HepG2 (cell line): ENCODE results near the gene RHBDD2. TPM values are rescaled to one million over a fixed set of nuclear protein-coding genes. Genes with fewer than 3 reads are reported as not detected.

Experiments
- DNMT1 ChIP-seq: sonication (generic); formaldehyde crosslinking; IDR thresholded peaks from 2 replicates; pipeline ENCODE4 v1.5.1; 2020; ENCODE audit warnings: mild to moderate bottlenecking, missing genetic modification reagents
- EHMT2 ChIP-seq: fragments of 200-600 bp; sonication (generic); IDR thresholded peaks from 2 replicates; pipeline ENCODE4 v1.7.0; 2017; ENCODE audit warnings: antibody characterized with exemption, low read depth, low read length, borderline replicate concordance
- FIP1L1 ChIP-seq: fragments of 200-400 bp; formaldehyde crosslinking; IDR thresholded peaks from 2 replicates; pipeline ENCODE4 v1.6.1; 2018; ENCODE audit warnings: low read depth, mild to moderate bottlenecking, low read length, moderate library complexity, borderline replicate concordance; ENCODE audit not compliant: insufficient read depth
- FOXA3 ChIP-seq: IDR thresholded peaks from 2 replicates; pipeline ENCODE4 v1.6.1; 2016; ENCODE audit warnings: missing genetic modification reagents, missing compliant biosample characterization
- MAZ ChIP-seq, 2 experiments: sonication (generic) in 1 of 2; formaldehyde crosslinking in 1 of 2; IDR thresholded peaks; 2 replicates each; pipeline versions ENCODE4 v1.5.0 to v1.6.1; 2012 to 2020; ENCODE audit warnings: low read depth in 2 of 2, mild to moderate bottlenecking in 2 of 2, borderline replicate concordance in 1 of 2, improper control_type of control experiment in 1 of 2, low read length in 1 of 2, missing genetic modification reagents in 1 of 2, moderate library complexity in 1 of 2
- PRMT3 ChIP-seq: sonication (generic); formaldehyde crosslinking; IDR thresholded peaks from 2 replicates; pipeline ENCODE4 v1.8.1; 2022; ENCODE audit warnings: low read depth, mild to moderate bottlenecking, moderate library complexity, missing genetic modification reagents, borderline replicate concordance
- TEAD3 ChIP-seq: optimal IDR thresholded peaks from 2 replicates; pipeline ENCODE3; 2016; ENCODE audit warnings: borderline replicate concordance
- THAP11 ChIP-seq: IDR thresholded peaks from 2 replicates; pipeline ENCODE4 v1.6.1; 2016; ENCODE audit warnings: missing biosample characterization, missing genetic modification reagents
- THRA ChIP-seq: sonication (generic); formaldehyde crosslinking; IDR thresholded peaks from 2 replicates; pipeline ENCODE4 v1.4.0; 2020; ENCODE audit warnings: missing genetic modification reagents, borderline replicate concordance
- ZC3H4 ChIP-seq: sonication (generic); formaldehyde crosslinking; IDR thresholded peaks from 2 replicates; pipeline ENCODE4 v1.4.0; 2020; ENCODE audit warnings: missing genetic modification reagents, borderline replicate concordance
- ZNF331 ChIP-seq: sonication (generic); formaldehyde crosslinking; IDR thresholded peaks from 2 replicates; pipeline ENCODE4 v1.4.0; 2020; ENCODE audit warnings: missing genetic modification reagents
- ZNF367 ChIP-seq: sonication (generic); formaldehyde crosslinking; IDR thresholded peaks from 2 replicates; pipeline ENCODE4 v1.4.0; 2020; ENCODE audit warnings: missing genetic modification reagents, borderline replicate concordance
- ZNF446 ChIP-seq: sonication (generic); formaldehyde crosslinking; IDR thresholded peaks from 2 replicates; pipeline ENCODE4 v1.5.0; 2020; ENCODE audit warnings: mild to moderate bottlenecking, missing genetic modification reagents
- ZNF512B ChIP-seq: sonication (generic); formaldehyde crosslinking; IDR thresholded peaks from 2 replicates; pipeline ENCODE4 v1.5.1; 2020; ENCODE audit warnings: missing genetic modification reagents, mild to moderate bottlenecking, borderline replicate concordance
- ZNF558 ChIP-seq: sonication (generic); formaldehyde crosslinking; IDR thresholded peaks from 2 replicates; pipeline ENCODE4 v1.9.0; 2022; ENCODE audit warnings: mild to moderate bottlenecking, missing genetic modification reagents, borderline replicate concordance
- ZNF644 ChIP-seq: IDR thresholded peaks from 2 replicates; pipeline ENCODE4 v1.6.1; 2016; ENCODE audit warnings: low read depth
- ZNF850 ChIP-seq: sonication (generic); formaldehyde crosslinking; conservative IDR thresholded peaks from 2 replicates; pipeline ENCODE4 v1.9.0; 2021; ENCODE audit warnings: mild to moderate bottlenecking, missing genetic modification reagents
- ZSCAN29 ChIP-seq: sonication (generic); formaldehyde crosslinking; conservative IDR thresholded peaks from 2 replicates; pipeline ENCODE4 v1.4.0; 2020; ENCODE audit warnings: mild to moderate bottlenecking, missing genetic modification reagents
- polyA plus RNA-seq, 8 experiments: library from polyadenylated mRNA; depleted of rRNA in 3 of 8; stranded (reverse) in 7 of 8; unstranded in 1 of 8; fragments of >200 nt; fragmentation: Illumina TruSeq in 4 of 8; extraction: Trizol in 4 of 8; gene quantifications; 2 replicates each; pipeline versions ENCODE4 v1.2.1 to v1.2.3, GENCODE V29; 2011 to 2016; ENCODE audit warnings: low read depth in 4 of 8, missing spikeins in 1 of 8, mixed read lengths in 1 of 8; ENCODE audit not compliant: insufficient read depth in 1 of 8
- total RNA-seq, 5 experiments: library from RNA; depleted of rRNA; stranded (reverse); fragments of >200 nt; fragmentation: Illumina TruSeq; extraction: Trizol; gene quantifications; 2 replicates each; pipeline ENCODE4 v1.2.3, GENCODE V29; 2016; ENCODE audit warnings: low read depth in 1 of 5

Gene RHBDD2
- total and polyA plus RNA-seq, 2 of the 13 experiments (the other 11 are each of a cell fraction or from before 2014, with no cell fraction given): 23.1 to 26.4 TPM

GRCh38 chr7:75906991-75907667 is 28.3 kb downstream of the RHBDD2 start (continued):
- TF ChIP-seq ZNF331 (CRISPR knock-in tag): 0 out of 2 replicates have a peak, but pooled peaks have one; percentile 13
- no peak for TF ChIP-seq PRMT3
- TF ChIP-seq ZNF512B (CRISPR knock-in tag): peak; percentile 64; the same call in 1 of the 2 replicates
- peak; percentile 48 for TF ChIP-seq TEAD3 (CRISPR knock-in tag)
- peak; percentile 60; the same call in 1 of the 2 replicates for TF ChIP-seq ZNF644 (CRISPR knock-in tag)
- TF ChIP-seq THRA: peak; percentile 15; the same call in 1 of the 2 replicates
- no peak for TF ChIP-seq ZC3H4 (CRISPR knock-in tag)
- TF ChIP-seq FOXA3 (CRISPR knock-in tag): 0 out of 2 replicates have a peak, but pooled peaks have one; percentile 51
- TF ChIP-seq ZNF558 (CRISPR knock-in tag): 0 out of 2 replicates have a peak, but pooled peaks have one; percentile 21
- no peak for TF ChIP-seq ZSCAN29
- TF ChIP-seq FIP1L1: no peak
- peak; percentile 58; the same call in 1 of the 2 replicates for TF ChIP-seq MAZ (IDR thresholded peaks at IDR 0.05; ENCODE audit: borderline replicate concordance, low read depth, low read length)
- no peak for TF ChIP-seq MAZ (CRISPR knock-in tag; IDR thresholded peaks at IDR 0.05; ENCODE audit: low read depth)
- TF ChIP-seq DNMT1 (CRISPR knock-in tag): no peak
- TF ChIP-seq ZNF446 (CRISPR knock-in tag): no peak
- TF ChIP-seq ZNF367: no peak
- TF ChIP-seq EHMT2: peak; percentile 80; the same call in 1 of the 2 replicates
- TF ChIP-seq THAP11 (CRISPR knock-in tag): peak; percentile 64
- no peak for TF ChIP-seq ZNF850 (CRISPR knock-in tag)
